Measurements from ENCODE around the gene KMT2A. TPM values are rescaled to one million over a fixed set of nuclear protein-coding genes. Genes with fewer than 3 reads are reported as not detected.
A peak's percentile ranks its signal among the peaks of the same experiment; 100 is the strongest.
"Not testable (repeated sequence)": the region's sequence is repeated elsewhere in the genome, so short reads cannot be mapped to it uniquely, and the experiment has no call there.

KMT2A gene
- total RNA-seq, 2 donors from 2014 or later, result 76.9 to 78.8 TPM

DNA sequence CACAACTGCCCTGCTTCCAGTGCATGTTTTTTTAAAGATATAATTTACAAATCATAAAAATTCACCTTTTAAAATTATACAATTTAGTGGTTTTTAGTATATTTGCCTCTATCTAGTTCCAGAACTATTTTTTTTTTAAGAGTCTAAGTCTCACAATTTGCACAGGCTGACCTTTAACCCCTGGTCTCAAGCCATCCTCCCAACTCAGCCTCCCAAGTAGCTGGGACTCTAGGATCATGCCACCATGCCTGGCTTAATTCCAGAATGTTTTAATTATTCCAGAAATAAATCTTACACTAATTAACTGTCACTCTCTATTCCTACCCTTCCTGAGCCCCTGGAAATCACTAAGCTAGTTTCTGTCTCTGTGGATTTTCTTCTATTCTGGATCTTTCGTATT is 134.5 kb downstream of the KMT2A start:
- peak overlapping the region; percentile 94 for H3K4me3 Mint-ChIP-seq
- H3K27ac ChIP-seq (ENCODE audit: low read depth, low read length), result no peak overlapping the region
- H3K4me1 Mint-ChIP-seq, result peaks cover 12% of the 10 kb centered on the region
- H3K9ac ChIP-seq (ENCODE audit: extremely low read depth, low read length, poor library complexity, severe bottlenecking), result no peak overlapping the region
- H3K27ac Mint-ChIP-seq, result no peak overlapping the region
- peaks cover 4% of the 10 kb centered on the region for H3K36me3 Mint-ChIP-seq (ENCODE audit: low read depth)
- no peaks in the 10 kb centered on the region for H3K4me1 ChIP-seq (ENCODE audit: control insufficient read depth, insufficient read depth, low read length)
- DNase-seq, result no peak
- no peaks in the 10 kb centered on the region for H3K27me3 Mint-ChIP-seq (ENCODE audit: insufficient read depth)
- no peaks in the 10 kb centered on the region for H3K27me3 ChIP-seq (ENCODE audit: control insufficient read depth, insufficient read depth, low read length, poor library complexity, severe bottlenecking)
- no peaks in the 10 kb centered on the region for H3K9me3 ChIP-seq (ENCODE audit: control insufficient read depth, low read length)
- 97 to 100% methylated on average over 1 of the region's 1 CpG for WGBS, 2 experiments (ENCODE audit: insufficient coverage in 1 of 2, insufficient read length in 1 of 2)
- H3K4me3 ChIP-seq (ENCODE audit: low read length), result no peak overlapping the region
- TF ChIP-seq, protein P1, sequence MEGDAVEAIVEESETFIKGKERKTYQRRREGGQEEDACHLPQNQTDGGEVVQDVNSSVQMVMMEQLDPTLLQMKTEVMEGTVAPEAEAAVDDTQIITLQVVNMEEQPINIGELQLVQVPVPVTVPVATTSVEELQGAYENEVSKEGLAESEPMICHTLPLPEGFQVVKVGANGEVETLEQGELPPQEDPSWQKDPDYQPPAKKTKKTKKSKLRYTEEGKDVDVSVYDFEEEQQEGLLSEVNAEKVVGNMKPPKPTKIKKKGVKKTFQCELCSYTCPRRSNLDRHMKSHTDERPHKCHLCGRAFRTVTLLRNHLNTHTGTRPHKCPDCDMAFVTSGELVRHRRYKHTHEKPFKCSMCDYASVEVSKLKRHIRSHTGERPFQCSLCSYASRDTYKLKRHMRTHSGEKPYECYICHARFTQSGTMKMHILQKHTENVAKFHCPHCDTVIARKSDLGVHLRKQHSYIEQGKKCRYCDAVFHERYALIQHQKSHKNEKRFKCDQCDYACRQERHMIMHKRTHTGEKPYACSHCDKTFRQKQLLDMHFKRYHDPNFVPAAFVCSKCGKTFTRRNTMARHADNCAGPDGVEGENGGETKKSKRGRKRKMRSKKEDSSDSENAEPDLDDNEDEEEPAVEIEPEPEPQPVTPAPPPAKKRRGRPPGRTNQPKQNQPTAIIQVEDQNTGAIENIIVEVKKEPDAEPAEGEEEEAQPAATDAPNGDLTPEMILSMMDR (conservative IDR thresholded peaks at IDR 0.05), result no peak
- no peaks in the 10 kb centered on the region for H3K9me3 Mint-ChIP-seq
- H3K36me3 ChIP-seq (ENCODE audit: control insufficient read depth, insufficient read depth, low read length), result peaks cover 8% of the 10 kb centered on the region

DNA sequence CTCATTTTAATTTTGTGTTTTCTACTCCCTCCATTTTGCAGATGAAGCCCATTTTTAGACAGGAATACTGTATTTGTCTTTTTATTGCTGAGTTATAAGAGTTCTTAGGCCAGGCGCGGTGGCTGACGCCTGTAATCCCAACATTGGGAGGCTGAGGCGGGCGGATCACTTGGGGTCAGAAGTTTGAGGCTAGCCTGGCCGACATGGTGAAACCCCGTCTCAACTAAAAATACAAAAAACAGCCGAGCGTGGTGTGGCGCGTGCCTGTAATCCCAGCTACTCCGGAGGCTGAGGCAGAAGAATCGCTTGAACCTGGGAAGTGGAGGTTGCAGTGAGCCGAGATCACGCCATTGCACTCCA is 135.4 kb downstream of the KMT2A start:
- not testable (repeated sequence) for H3K36me3 ChIP-seq (ENCODE audit: control insufficient read depth, insufficient read depth, low read length); H3K27ac ChIP-seq (ENCODE audit: low read depth, low read length); H3K9me3 Mint-ChIP-seq; H3K9me3 ChIP-seq (ENCODE audit: control insufficient read depth, low read length); H3K27me3 Mint-ChIP-seq (ENCODE audit: insufficient read depth); H3K4me1 ChIP-seq (ENCODE audit: control insufficient read depth, insufficient read depth, low read length); H3K27me3 ChIP-seq (ENCODE audit: control insufficient read depth, insufficient read depth, low read length, poor library complexity, severe bottlenecking); H3K36me3 Mint-ChIP-seq (ENCODE audit: low read depth)
- H3K4me1 Mint-ChIP-seq, result peaks cover 12% of the 10 kb centered on the region
- H3K4me3 Mint-ChIP-seq, result peak overlapping the region; percentile 94
- peak overlapping the region; percentile 90 for H3K27ac Mint-ChIP-seq
- 77 to 83% methylated on average over 13 to 14 of the region's 15 CpGs for WGBS, 2 experiments (ENCODE audit: insufficient coverage in 1 of 2, insufficient read length in 1 of 2)
- Histone ChIP-seq H3K4me3 (ENCODE audit: low read length) (peak overlapping the region; percentile 98), H3K9ac (ENCODE audit: extremely low read depth, low read length, poor library complexity, severe bottlenecking) (peak overlapping the region; percentile 94)
- peak; percentile 55 for DNase-seq

DNA sequence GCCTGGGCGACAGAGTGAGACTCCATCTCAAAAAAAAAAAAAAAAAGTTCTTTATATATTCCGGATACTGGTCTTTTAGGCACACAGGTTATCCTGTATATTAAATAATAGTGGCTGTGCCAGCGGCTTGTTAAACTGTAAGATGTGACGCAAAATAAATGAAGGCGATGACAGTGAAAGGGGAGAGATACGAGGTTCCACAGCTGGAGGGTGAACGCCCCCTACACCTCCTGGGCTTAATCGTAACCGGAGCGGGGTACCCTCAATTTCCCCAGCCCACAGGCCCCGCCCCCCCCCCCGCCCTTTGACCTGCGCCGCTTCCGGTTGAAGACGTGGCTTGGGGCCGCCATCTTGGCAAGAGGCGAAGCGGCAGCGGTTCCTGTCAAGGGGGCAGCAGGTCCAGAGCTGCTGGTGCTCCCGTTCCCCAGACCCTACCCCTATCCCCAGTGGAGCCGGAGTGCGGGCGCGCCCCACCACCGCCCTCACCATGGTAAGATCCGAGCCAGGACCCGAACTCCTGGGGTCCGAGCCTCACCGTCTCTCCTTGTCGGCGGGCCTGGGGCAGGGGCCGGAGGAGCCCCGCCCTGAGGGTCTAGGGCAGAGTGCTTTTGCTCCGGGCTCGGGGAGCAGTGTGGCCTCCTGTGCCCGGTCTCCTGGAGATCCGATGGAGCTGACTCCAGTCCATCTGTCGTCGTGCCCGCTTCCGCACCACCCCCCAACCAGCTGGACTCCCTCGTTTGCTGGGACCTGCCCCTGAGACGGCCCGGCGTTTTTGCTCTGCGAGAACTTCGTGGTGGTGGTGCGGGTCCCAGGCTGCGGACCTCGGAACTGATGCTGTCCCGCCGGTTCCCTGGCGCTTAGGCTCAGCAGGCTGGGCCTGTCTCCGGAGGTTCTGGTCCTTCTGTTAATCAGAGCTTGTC is 136.0 kb downstream of the KMT2A start, which contains the start of gene ARCN1:
Gene ARCN1 (plus strand): TSS at position 349 of the 920 bp plus-strand sequence. CDS start 139 bp downstream, at position 488.
- Histone ChIP-seq H3K27ac (ENCODE audit: low read depth, low read length) (peak within 1 kb of the TSS; percentile 93), H3K9me3 (ENCODE audit: control insufficient read depth, low read length) (no peaks in the 10 kb centered on the region), H3K27me3 (ENCODE audit: control insufficient read depth, insufficient read depth, low read length, poor library complexity, severe bottlenecking) (no peaks in the 10 kb centered on the region), H3K9ac (ENCODE audit: extremely low read depth, low read length, poor library complexity, severe bottlenecking) (peak within 1 kb of the TSS; percentile 94), H3K4me1 (ENCODE audit: control insufficient read depth, insufficient read depth, low read length) (no peaks in the 10 kb centered on the region), H3K36me3 (ENCODE audit: control insufficient read depth, insufficient read depth, low read length) (peaks cover 13% of the 10 kb centered on the region), H3K4me3 (ENCODE audit: low read length) (peak within 1 kb of the TSS; percentile 98)
- no peaks in the 10 kb centered on the region for H3K27me3 Mint-ChIP-seq (ENCODE audit: insufficient read depth)
- TF ChIP-seq, protein P1 (conservative IDR thresholded peaks at IDR 0.05), result no peak
- peak within 1 kb of the TSS; percentile 94 for H3K4me3 Mint-ChIP-seq
- H3K36me3 Mint-ChIP-seq (ENCODE audit: low read depth), result peaks cover 9% of the 10 kb centered on the region
- DNase-seq, result peak; percentile 96
- peaks cover 12% of the 10 kb centered on the region for H3K4me1 Mint-ChIP-seq
- H3K27ac Mint-ChIP-seq, result peak within 1 kb of the TSS; percentile 90
- no peaks in the 10 kb centered on the region for H3K9me3 Mint-ChIP-seq
- WGBS, 2 experiments (ENCODE audit: insufficient coverage in 1 of 2, insufficient read length in 1 of 2), result 0 to 1% methylated on average over 13 to 54 of the region's 55 CpGs
